Endometrial microvascular endothelial cells (primary cell): ENCODE results near the gene KCNMB3. TPM values are rescaled to one million over a fixed set of nuclear protein-coding genes. Genes with fewer than 3 reads are reported as not detected.
"Not testable (repeated sequence)": the region's sequence is repeated elsewhere in the genome, so short reads cannot be mapped to it uniquely, and the experiment has no call there.

Experiments used
- in situ Hi-C: cut with HindIII; loops from 2 replicates; pipeline ENCODE4 v1.10.0; 2017; ENCODE audit warnings: low sequenced_read_pairs, low pct_unique_long_range_greater_than_20kb; ENCODE audit errors: inconsistent ontology term
- total RNA-seq: library from RNA; depleted of rRNA; stranded (reverse); fragments of >200 nt; gene quantifications from one replicate; pipeline ENCODE4 v1.2.3, GENCODE V29; 2015; ENCODE audit errors: inconsistent ontology term

Gene KCNMB3
- total RNA-seq, 1 donor from 2014 or later = 3.1 TPM

DNA sequence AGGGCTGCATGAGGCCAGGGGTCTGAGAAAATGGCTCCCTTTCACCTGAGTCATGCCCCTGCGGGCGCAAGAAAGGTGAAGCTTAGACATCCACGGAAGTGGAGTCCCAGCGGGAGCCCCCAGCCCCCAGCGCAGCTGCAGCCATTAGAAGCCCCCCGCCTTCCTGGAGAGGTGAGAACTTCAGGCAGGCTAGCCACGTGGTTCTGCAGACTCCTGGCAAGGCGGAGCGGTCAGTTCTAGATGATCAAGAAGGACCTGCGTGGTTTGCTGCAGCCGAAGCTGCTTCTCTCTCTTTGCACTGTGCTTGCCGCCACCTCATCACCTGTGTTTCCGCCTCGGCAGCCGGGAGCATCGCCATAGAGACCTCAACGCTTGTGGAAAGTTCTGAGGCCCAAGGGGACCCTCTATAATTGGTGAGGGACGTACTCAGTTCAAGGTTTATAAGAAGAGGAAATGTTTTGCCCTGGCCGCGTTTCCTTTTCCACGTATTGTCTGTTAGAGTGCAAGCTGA lies 15.8 kb upstream of the KCNMB3 start:
- in situ Hi-C loops = no loop called here

DNA sequence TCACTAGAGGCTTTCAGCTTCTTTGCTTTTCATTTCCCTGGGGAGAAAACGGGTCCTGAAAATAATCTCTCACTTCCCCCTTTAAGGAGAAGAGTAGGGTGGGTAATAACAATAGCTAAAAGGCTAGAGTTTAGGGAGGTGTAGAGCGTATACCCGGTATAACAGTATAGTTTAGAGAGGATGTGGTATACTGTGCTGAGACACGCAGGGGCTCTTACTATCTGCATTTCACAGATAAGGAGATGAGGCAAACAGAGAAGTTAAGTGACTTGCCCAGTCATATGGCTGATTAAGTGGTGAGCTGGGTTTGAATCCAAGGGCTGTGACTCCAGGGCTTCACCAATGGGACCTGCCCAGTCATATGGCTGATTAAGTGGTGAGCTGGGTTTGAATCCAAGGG lies 15.0 kb upstream of the KCNMB3 start:
- in situ Hi-C loops = no loop called here

- in situ Hi-C loops = no loop called here
These were observed 14.2 kb upstream of the KCNMB3 start for GRCh38 chr3:179265092-179265491.

DNA sequence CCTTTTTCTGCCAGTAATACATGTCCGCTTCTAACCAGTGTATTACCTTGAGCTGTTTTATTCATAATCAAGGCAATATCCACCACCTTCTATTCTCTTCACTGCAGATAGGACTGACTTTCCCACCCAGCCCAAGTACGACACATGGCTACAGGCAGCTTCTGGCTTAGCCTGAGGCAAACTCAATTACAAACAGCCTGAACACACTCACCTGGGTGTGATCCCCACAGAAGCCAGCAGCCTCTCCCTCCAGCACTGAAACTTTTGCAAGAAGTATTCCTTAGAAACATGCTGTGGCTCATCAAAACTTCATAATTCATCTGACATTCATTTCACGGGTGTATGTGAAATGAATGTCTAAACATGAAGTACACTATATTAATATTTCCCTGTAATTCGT lies 13.5 kb upstream of the KCNMB3 start:
- in situ Hi-C loops = no loop called here

DNA sequence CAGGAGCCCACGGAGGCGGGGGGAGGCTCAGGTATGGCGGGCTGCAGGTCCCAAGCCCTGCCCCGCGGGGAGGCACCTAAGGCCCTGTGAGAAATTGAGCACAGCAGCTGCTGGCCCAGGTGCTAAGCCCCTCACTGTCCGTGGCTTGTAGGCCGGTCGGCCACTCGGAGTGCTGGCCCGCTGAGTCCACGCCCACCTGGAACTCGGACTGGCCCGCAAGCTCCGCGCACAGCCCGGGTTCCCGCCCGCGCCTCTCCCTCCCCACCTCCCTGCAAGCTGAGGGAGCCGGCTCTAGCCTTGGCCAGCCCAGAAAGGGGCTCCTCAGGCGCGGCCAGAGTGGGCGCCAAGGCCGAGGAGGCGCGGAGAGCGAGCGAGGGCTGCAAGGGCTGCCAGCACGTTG lies 12.2 kb upstream of the KCNMB3 start:
- in situ Hi-C loops = no loop called here

- in situ Hi-C loops = no loop called here
These were observed 10.2 kb upstream of the KCNMB3 start for GRCh38 chr3:179260949-179261765.

DNA sequence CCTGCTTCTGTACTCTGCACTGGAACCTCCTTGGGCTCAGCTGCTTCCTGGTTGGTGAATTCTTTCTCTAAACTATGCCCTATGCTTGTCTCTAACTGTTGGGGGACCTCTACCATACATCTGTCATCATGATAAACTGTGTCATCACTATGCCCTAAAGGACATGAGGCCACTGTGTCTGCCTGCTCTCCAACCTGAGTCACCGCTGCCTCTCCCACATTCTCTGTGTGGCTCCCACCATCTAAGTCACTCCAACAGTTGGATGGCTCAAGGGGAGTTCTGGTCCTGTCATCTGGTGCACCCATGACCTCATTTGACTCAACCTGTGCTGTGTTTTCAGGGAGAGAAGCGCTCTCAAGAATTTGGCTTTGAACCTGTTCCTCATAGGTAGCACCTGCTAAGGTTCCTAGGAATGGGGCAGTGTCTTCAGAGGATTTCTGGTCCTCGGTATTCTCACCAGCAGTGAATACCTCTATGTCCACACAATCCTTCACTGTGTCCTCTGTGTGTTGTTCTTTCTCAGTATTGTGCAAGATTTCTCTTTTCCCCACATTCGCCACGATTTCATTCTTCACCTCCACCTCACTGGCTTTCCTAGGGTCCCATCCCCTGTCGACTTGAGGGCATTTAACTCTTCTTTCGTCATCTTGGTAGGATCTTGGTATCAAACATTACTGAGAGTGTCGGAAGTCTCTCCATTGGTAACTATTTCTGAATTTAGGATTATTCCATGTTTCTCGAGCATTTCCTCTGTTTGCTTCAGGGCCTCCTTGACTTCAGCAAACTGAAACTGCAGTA lies 9.2 kb upstream of the KCNMB3 start:
- in situ Hi-C loops = not testable (repeated sequence)

- in situ Hi-C loops = no loop called here
These were observed 7.9 kb upstream of the KCNMB3 start for GRCh38 chr3:179258820-179259219.

DNA sequence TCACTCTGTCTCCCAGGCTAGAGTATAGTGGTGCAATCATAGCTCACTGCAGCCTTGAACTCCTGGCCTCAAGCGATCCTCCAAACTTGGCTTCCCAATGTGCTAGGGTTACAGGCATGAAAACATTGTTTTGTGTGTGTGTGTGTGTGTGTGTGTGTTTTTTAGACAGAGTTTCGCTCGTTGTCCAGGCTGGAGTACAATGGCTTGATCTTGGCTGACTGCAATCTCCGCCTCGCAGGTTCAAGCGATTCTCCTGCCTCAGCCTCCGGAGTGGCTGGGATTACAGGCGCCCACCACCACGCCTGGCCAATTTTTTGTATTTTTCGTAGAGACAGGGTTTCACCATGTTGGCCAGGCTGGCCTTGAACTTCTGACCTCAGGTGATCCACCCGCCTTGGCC lies 6.8 kb upstream of the KCNMB3 start:
- in situ Hi-C loops = not testable (repeated sequence)

DNA sequence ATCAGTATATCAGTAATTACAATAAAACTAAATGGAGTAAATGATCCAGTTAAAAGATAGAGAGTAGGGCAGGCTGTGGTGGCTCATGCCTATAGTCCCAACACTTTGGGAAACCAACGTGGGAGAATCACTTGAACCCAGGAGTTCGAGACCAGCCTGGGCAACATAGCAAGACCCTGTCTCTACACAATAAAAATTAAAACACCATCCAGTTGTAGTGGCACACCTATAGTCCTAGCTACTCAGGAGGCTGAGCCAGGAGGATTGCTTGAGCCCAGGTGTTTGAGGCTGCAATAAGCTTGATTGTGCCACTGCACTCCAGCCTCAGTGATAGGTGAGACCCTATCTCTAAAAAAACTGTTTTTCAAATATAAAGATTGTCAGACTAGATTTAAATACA lies 5.9 kb upstream of the KCNMB3 start:
- in situ Hi-C loops = no loop called here

DNA sequence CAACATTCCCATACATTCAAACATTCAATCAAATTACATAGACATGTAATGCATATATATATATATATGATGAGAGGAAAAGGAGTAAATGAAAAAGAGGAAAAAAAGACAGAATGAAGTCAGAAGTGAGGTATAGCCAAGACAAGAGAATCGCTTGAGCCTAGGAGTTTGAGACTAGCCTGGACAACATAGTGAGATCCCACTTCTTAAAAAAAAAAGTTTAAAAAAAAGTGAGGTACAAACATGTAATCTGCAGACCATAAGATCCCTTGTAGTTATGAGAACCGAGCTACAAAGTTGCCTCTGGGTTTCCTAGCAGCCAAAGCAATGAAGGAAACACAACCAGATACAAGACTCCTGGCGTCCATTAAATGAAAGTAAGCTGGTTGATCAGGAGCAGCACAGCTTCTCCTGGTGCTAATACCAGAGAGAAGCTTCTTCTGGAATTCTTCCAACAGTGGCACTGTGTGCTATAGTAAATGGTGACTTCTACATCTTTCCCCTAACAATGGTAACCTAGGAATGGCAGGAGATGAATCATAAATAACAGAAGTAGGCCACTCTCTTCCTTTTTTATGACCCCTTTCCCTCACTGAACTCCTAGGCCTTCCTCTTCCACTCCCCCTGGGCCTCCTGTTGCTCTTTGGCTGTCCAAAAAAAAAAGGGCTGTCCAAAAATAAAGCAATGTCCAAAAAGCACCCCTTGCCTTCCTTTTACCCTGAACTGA lies 3.5 kb downstream of the KCNMB3 start:
- in situ Hi-C loops = no loop called here

GRCh38 chr3:179244878-179245277 lies 6.0 kb downstream of the KCNMB3 start:
- in situ Hi-C loops = no loop called here

DNA sequence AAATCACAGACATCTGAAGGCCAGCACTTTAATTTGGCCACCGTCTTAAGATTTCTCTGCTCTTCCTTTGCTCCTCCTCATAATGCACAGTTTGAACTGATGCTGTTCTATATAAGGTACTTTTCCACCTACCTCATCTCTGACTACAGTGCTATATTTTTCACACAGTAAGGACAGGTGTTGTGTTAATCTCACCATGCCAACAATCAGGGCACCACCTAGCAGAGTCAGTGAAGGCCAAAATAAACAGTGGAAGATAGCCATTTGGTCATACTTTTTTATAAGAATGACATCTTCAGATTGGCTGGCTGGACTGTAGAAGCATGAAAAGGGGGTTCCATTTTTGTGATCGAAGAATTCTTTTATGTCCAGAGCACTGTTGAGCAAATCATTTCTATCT lies 8.1 kb downstream of the KCNMB3 start:
- in situ Hi-C loops = not testable (repeated sequence)

DNA sequence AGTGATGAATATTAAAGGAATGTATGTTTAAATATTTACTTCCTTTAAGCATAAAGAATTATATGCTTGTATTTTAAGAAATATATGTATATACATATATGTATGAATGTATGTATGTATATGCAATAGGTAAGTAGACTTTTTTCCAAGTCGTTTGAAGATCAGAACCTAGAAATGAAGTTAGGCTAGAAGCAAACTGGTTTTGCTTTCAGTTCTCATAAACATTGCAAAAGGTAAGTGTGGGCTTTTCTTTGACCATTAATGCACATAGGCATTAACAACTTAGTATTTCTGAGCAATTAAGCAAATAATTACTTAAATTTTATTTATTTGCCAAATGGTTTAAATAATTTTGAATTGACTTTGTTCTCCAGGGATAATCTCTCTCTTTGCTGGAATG lies 10.6 kb downstream of the KCNMB3 start:
- in situ Hi-C loops = not testable (repeated sequence)

GRCh38 chr3:179236669-179237301 lies 14.1 kb downstream of the KCNMB3 start:
- in situ Hi-C loops = no loop called here

GRCh38 chr3:179234199-179234598 lies 16.7 kb downstream of the KCNMB3 start:
- in situ Hi-C loops = no loop called here

DNA sequence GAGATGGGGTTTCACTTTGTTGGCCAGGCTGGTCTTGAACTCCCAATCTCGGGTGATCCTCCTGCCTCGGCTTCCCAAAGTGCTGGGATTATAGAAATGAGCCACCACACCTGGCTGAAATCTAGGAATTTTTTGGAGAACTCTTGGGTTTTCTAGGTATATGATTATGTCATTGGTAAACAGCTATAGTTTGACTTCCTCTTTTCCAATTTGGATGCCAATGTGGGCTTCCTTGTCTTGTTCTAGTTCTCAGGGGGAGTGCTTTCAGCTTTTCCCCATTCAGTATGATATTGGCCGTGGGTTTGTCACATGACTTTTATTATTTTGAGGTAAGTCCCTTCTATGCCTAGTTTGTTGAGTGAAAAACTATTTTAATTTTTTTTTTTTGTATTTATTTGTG lies 17.9 kb downstream of the KCNMB3 start:
- in situ Hi-C loops = no loop called here

GRCh38 chr3:179229177-179229576 lies 21.7 kb downstream of the KCNMB3 start:
- in situ Hi-C loops = no loop called here

- in situ Hi-C loops = no loop called here
These were observed 23.6 kb downstream of the KCNMB3 start for GRCh38 chr3:179227349-179227748.
